NT2/D1 (cell line): Measurements from ENCODE around the gene ARHGAP24.

Experiments used
- SUZ12 ChIP-seq: IDR thresholded peaks from 2 replicates; pipeline ENCODE4 v1.6.1; 2011; ENCODE audit not compliant: insufficient read length, insufficient read depth; ENCODE audit errors: extremely low read depth
- YY1 ChIP-seq: IDR thresholded peaks from 2 replicates; pipeline ENCODE4 v1.6.1; 2011; ENCODE audit not compliant: insufficient read length, insufficient read depth
- ZNF274 ChIP-seq: IDR thresholded peaks from 2 replicates; pipeline ENCODE4 v1.6.1; 2011; ENCODE audit warnings: mild to moderate bottlenecking, low read depth, low read length

GRCh38 chr4:85784947-85785346 lies 310.0 kb downstream of the ARHGAP24 start:
- no peak for TF ChIP-seq YY1
- no peak for TF ChIP-seq SUZ12
- no peak for TF ChIP-seq ZNF274
